SK-N-MC (cell line): ENCODE data around the gene TEAD2.

Experiments
- EZH2 ChIP-seq: fragments of 200-600 bp; sonication (generic); IDR thresholded peaks from one replicate; pipeline ENCODE4 v1.6.1; 2017; ENCODE audit warnings: antibody characterized with exemption
- FOXP2 ChIP-seq: optimal IDR thresholded peaks from 2 replicates; pipeline ENCODE3; 2011; ENCODE audit warnings: mild to moderate bottlenecking, moderate library complexity; ENCODE audit not compliant: insufficient read depth; ENCODE audit errors: extremely low read length, control extremely low read depth
- POLR2AphosphoS5 ChIP-seq: IDR thresholded peaks from 2 replicates; pipeline ENCODE4 v1.6.1; 2012; ENCODE audit warnings: mild to moderate bottlenecking, low read depth, low read length, borderline replicate concordance

DNA sequence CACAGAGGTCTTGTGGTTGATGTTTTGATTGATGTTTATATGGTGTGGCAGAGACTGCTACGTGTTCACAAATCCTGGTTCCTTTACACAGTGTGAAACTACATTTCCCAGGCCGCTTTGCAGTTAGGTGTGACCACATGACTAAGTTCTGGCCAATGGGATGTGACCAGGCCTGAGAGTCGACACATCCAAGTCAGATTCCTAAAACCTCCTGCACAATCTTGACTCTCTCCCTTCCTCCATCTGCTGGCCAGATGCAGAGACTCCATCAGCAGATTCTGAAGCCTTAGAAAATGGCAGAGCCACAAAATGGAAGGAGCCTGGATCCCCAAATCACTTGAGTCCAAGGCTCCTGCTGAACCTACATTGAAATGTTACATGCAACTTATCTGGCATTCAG is 14.4 kb downstream of the TEAD2 start:
- TF ChIP-seq EZH2 (no peak), POLR2AphosphoS5 (no peak), FOXP2 (no peak)
